T-helper 1 cell (primary cell): ENCODE measurements around the gene POTEM.
"Not testable (repeated sequence)": the region's sequence is repeated elsewhere in the genome, so short reads cannot be mapped to it uniquely, and the experiment has no call there.

Experiments
- DNase-seq, 5 donors: peaks; one replicate each; pipeline ENCODE4 v3.0.0-alpha.2; 2012 to 2020

POTEM gene

DNA sequence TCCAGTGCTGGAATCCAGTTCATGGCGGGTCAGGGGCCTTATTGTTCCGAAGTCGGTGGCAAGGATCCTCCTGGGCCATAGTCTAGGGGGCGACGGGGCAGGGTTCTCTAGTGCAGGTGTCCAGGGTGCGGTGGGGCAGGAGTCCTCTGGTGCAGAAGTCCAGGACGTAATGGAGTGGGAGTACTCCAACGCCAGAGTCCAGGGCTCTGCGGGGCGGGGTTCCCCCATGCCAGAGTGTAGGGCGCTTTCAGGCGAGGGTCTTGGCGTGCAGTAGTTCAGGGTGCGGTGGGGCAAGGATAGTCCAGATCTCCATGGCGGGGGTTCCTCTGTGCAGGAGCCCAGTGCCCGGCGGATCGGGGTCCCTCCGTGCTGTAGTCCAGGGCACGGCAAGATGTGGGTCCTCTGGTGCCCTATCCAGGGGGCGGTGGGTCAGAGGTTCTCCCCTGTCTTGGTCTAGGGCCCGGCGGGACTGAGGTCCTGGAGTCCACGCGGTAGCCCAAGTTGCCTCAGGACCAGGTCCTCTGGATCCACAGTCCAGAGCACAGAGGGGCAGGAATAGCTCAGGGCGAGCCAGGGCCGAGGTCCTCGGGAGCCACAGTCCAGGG is 70.9 kb downstream of the POTEM start:
- not testable (repeated sequence) for DNase-seq

DNA sequence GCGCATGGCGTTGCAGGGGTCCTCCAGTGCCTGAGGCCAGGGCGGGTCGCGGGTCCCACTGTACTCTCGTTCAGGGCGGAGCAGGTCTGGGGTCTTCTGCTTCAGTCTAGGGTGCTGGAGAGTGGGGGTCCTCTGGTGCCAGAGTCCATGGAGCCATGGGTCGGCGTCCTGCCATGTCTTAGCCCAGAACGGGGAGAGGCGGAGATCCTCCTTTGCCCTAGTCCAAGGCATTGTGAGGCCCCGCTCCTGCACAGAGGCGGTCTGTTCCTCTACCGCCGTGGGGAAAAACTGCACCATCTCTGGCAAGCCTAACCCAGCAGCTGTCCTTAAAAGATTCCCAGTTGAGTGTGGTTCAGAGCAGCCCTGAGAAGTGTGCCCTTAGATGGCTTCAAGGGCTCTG is 71.6 kb downstream of the POTEM start:
- not testable (repeated sequence) for DNase-seq

GRCh38 chr14:19043384-19043783 is 76.2 kb downstream of the POTEM start:
- DNase-seq, result not testable (repeated sequence)
